Stromal cell of bone marrow (primary cell): ENCODE measurements around the gene COG1.
A peak's percentile ranks its signal among the peaks of the same experiment; 100 is the strongest.
"Not testable (repeated sequence)": the region's sequence is repeated elsewhere in the genome, so short reads cannot be mapped to it uniquely, and the experiment has no call there.

ENCODE experiments used
- DNase-seq: peaks from one replicate; pipeline ENCODE4 v3.0.0-alpha.2; 2012; ENCODE audit warnings: low read depth

The COG1 gene

DNA sequence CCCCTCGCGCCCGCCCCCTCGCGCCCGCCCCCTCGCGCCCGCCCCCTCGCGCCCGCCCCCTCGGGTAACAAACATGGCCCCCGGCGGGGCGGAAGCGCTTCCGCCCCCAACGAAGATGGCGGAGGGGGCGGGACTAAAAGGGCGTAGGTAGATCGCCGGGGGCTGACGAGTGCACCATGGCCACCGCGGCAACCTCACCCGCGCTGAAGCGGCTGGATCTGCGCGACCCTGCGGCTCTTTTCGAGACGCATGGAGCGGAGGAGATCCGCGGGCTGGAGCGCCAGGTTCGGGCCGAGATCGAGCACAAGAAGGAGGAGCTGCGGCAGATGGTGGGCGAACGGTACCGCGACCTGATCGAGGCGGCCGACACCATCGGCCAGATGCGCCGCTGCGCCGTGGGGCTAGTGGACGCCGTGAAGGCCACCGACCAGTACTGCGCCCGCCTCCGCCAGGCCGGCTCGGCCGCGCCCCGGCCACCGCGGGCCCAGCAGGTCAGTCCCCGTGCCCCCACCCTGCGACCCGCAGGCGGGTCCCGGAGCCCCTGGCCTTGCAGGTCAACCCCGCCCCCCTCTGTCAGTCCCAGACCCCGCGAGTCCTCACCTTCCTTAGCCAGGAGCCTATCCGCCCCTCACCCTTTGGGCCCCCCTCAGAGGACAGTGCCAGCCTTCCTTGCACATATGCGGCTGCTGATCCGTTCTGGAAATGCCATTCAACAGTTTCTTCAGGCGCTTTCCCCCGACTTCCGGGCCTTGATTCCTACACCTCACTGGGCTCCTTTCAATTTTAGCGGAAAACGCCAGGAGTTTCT, at the start of gene COG1:
TSS of gene COG1 (plus strand) at position 162 of the 808 bp plus-strand sequence. CDS start at position 177, 15 bp downstream.
- peak; percentile 81 for DNase-seq

- not testable (repeated sequence) for DNase-seq
Observed at GRCh38 chr17:73144209-73144608, 48.6 kb upstream of the COG1 start.

GRCh38 chr17:73145641-73146040, 47.2 kb upstream of the COG1 start:
- no peak for DNase-seq

GRCh38 chr17:73147791-73148190, 45.1 kb upstream of the COG1 start:
- DNase-seq: not testable (repeated sequence)

- no peak for DNase-seq
Observed at GRCh38 chr17:73148540-73149334, 44.1 kb upstream of the COG1 start.

DNA sequence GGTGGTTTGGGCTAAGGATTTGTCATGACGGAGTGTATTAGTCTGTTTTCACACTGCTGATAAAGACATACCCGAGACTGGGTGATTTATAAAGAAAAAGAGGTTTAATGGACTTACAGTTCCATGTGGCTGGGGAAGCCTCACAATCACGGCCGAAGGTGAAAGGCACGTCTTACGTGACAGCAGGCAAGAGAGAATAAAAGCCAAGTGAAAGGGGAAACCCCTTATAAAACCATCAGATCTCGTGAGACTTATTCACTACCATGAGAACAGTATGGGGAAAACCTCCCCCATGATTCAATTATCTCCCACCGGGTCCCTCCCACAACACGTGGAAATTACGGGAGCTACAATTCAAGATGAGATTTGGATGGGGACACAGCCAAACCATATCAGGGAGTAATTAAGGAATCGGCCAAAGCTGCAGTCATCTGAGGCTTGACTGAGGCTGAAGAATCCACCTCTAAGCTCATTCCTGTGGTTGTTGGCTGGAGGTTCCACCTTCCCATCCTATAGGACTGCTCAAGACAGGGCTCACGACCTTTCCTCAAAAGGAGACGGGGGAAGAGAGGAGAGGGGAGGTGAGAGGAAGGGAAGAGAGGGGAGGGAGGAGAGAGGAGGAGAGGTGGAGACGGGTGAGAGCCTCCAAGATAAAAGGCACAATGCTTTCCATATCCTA, 42.1 kb upstream of the COG1 start:
- not testable (repeated sequence) for DNase-seq

DNA sequence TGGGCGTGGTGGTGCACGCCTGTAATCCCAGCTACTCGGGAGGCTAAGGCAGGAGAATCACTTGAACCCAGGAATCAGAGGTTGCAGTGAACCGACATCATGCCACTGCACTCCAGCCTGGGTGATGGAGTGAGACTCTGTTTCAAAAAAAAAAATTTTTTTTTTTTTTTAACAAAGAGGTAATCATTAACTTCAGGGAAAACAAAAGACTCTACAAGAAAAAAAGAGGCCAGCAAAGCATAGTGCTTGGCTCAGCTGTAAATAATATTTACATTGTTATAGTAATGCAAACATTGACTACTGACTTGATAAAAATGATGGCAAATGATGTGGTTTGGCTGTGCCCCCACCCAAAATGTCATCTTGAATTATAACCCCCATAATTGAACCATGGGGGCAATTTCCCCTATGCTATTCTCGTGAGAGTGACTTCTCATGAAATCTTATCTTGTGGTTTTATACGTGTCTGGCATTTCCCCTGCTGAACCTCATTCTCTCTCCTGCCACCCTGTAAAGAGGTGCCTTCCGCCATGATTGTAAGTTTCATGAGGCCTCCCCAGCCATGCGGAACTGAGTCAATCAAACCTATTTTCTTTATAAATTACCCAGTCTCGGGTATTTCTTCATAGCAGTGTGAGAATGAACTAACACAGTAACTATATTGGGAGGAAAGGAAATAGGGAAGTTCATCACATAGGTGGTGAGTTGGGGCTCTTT, 40.8 kb upstream of the COG1 start:
- no peak for DNase-seq

- no peak for DNase-seq
Observed at GRCh38 chr17:73155410-73156165, 37.3 kb upstream of the COG1 start.

DNA sequence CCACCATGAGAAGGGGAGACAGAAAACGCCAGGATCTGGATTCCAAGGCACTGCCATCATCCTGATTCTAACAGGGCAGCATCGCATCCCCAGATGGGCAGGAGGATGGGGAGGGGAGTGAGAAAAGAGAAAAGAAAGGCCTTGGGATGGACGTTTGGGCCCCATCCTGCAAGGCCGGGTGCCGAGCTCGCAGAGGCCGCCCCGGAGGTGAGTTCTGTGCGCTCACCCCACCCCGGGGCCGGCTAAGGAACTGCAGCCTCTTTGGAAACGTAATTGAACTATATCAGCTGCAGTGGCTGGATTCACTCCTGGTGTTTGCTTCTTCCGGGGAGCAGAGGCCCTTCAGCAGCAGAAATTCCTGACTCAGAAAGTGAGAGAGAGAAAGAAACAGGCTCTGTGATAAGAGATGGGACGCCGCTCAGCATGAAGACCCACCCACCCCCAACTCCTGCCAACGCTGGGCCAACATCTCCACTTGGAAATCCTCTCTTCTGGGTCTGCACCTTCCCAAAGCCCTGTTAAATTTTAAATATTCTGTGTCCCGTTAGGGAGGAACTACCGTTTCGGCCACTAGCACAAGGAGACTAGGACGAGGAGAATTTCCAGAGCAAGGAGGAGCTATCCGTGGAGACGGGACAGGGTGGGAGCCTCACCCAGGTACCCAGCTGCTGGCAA, 36.6 kb upstream of the COG1 start:
- peak; percentile 38 for DNase-seq

- DNase-seq: no peak
Observed at GRCh38 chr17:73156887-73157520, 35.9 kb upstream of the COG1 start.

GRCh38 chr17:73157521-73157890, 35.3 kb upstream of the COG1 start:
- no peak for DNase-seq

DNA sequence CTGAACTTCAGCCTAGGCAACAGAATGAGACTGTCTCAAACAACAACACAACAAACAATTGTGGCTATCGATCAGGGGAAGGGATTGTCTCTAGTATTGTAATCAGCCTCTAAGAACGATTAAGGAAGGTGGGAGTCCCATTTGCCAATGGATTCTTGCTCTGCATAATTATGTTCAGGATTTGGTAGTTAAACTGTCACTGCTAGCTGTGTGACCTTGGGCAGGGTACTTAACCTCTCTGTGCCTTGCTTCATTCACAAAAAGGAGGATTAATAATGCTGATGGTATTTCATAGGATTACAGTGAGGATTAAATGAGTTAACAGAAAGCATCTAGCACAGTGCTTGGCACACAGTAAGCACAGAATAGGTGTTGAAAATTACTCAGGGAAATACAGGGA, 34.7 kb upstream of the COG1 start:
- DNase-seq: no peak

GRCh38 chr17:73160980-73161630, 31.8 kb upstream of the COG1 start:
- no peak for DNase-seq

GRCh38 chr17:73163043-73163442, 29.8 kb upstream of the COG1 start:
- DNase-seq: no peak

GRCh38 chr17:73165616-73166404, 27.0 kb upstream of the COG1 start:
- DNase-seq: no peak

- DNase-seq: no peak
Observed at GRCh38 chr17:73166731-73167581, 25.9 kb upstream of the COG1 start.

DNA sequence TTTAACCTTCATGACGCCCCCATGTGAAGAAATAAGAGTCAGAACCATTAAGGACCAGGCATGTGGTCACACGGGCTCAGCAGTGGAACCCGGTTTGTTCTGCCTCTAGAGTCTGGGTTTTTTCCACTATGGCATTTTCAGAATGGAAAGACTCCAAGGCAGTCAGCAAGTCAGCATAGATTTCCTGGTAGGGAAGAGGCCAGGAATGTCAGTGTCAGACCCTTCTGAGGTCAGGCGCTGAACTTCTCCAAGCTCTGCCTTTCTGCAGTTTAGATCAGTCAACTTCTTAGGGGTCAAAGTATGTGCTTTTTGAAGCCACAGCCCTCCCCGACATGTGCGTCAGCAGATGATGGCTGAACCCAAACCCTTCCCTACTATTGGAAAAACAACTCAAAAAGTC, 24.2 kb upstream of the COG1 start:
- DNase-seq: no peak

- no peak for DNase-seq
Observed at GRCh38 chr17:73170324-73170723, 22.5 kb upstream of the COG1 start.
